ENCODE results near the gene GBF1.
"Not testable (repeated sequence)": the region's sequence is repeated elsewhere in the genome, so short reads cannot be mapped to it uniquely, and the experiment has no call there.

Gene GBF1

GRCh38 chr10:102241444-102242117 lies 3.8 kb upstream of the GBF1 start, which contains the start of gene PITX3:
Gene PITX3 (minus strand): TSS chr10:102241512. CDS start chr10:102232080, 9,432 bp downstream.
- DNase-seq (ENCODE audit: low spot score): peak; percentile 93
- H3K27ac Mint-ChIP-seq: no peak within 1 kb of the TSS
- H3K27me3 Mint-ChIP-seq (ENCODE audit: low read depth): peaks cover 46% of the 10 kb centered on the region
- H3K4me3 Mint-ChIP-seq: peak within 1 kb of the TSS; percentile 86
- peaks cover 18% of the 10 kb centered on the region for H3K4me1 Mint-ChIP-seq (ENCODE audit: low read depth)
- H3K36me3 Mint-ChIP-seq (ENCODE audit: low read depth): peaks cover 2% of the 10 kb centered on the region
- no peaks in the 10 kb centered on the region for H3K9me3 Mint-ChIP-seq

- DNase-seq (ENCODE audit: low spot score): no peak
- Mint-ChIP-seq H3K27ac (no peak overlapping the region), H3K4me3 (peak overlapping the region; percentile 86), H3K36me3 (ENCODE audit: low read depth) (peaks cover 3% of the 10 kb centered on the region), H3K27me3 (ENCODE audit: low read depth) (peaks cover 41% of the 10 kb centered on the region), H3K4me1 (ENCODE audit: low read depth) (peaks cover 23% of the 10 kb centered on the region), H3K9me3 (no peaks in the 10 kb centered on the region)
These were observed 3.2 kb upstream of the GBF1 start for GRCh38 chr10:102242118-102242485.

- H3K4me3 Mint-ChIP-seq: no peak overlapping the region
- H3K36me3 Mint-ChIP-seq (ENCODE audit: low read depth): peaks cover 7% of the 10 kb centered on the region
- H3K27ac Mint-ChIP-seq: no peak overlapping the region
- peaks cover 33% of the 10 kb centered on the region for H3K27me3 Mint-ChIP-seq (ENCODE audit: low read depth)
- DNase-seq (ENCODE audit: low spot score): no peak
- peaks cover 32% of the 10 kb centered on the region for H3K4me1 Mint-ChIP-seq (ENCODE audit: low read depth)
- no peaks in the 10 kb centered on the region for H3K9me3 Mint-ChIP-seq
These were observed 2.0 kb upstream of the GBF1 start for GRCh38 chr10:102243309-102243708.

GRCh38 chr10:102245932-102246251 lies 560 bp downstream of the GBF1 start:
- H3K4me1 Mint-ChIP-seq (ENCODE audit: low read depth): peaks cover 33% of the 10 kb centered on the region
- H3K36me3 Mint-ChIP-seq (ENCODE audit: low read depth): peaks cover 17% of the 10 kb centered on the region
- H3K27ac Mint-ChIP-seq: peak overlapping the region; percentile 93

GRCh38 chr10:102246261-102246660 lies 929 bp downstream of the GBF1 start:
- Mint-ChIP-seq H3K27me3 (ENCODE audit: low read depth) (peaks cover 7% of the 10 kb centered on the region), H3K4me3 (peak overlapping the region; percentile 99), H3K27ac (peak overlapping the region; percentile 93), H3K9me3 (no peaks in the 10 kb centered on the region), H3K4me1 (ENCODE audit: low read depth) (peaks cover 31% of the 10 kb centered on the region), H3K36me3 (ENCODE audit: low read depth) (peaks cover 18% of the 10 kb centered on the region)
- no peak for DNase-seq (ENCODE audit: low spot score)

More at GRCh38 chr10:102245932-102246251, 560 bp downstream of the GBF1 start:
- Mint-ChIP-seq H3K27me3 (ENCODE audit: low read depth) (peaks cover 9% of the 10 kb centered on the region), H3K4me3 (peak overlapping the region; percentile 99), H3K9me3 (no peaks in the 10 kb centered on the region)
- DNase-seq (ENCODE audit: low spot score): no peak

GRCh38 chr10:102247734-102248133 lies 2.4 kb downstream of the GBF1 start:
- Mint-ChIP-seq H3K27ac (no peak overlapping the region), H3K4me1 (ENCODE audit: low read depth) (peaks cover 26% of the 10 kb centered on the region), H3K27me3 (ENCODE audit: low read depth) (no peaks in the 10 kb centered on the region), H3K4me3 (peak overlapping the region; percentile 99), H3K9me3 (no peaks in the 10 kb centered on the region), H3K36me3 (ENCODE audit: low read depth) (peaks cover 18% of the 10 kb centered on the region)
- no peak for DNase-seq (ENCODE audit: low spot score)

GRCh38 chr10:102252508-102252907 lies 7.2 kb downstream of the GBF1 start:
- H3K27ac Mint-ChIP-seq; H3K4me3 Mint-ChIP-seq; H3K9me3 Mint-ChIP-seq; DNase-seq (ENCODE audit: low spot score); H3K4me1 Mint-ChIP-seq (ENCODE audit: low read depth); H3K27me3 Mint-ChIP-seq (ENCODE audit: low read depth): not testable (repeated sequence)
- peaks cover 26% of the 10 kb centered on the region for H3K36me3 Mint-ChIP-seq (ENCODE audit: low read depth)

GRCh38 chr10:102254426-102254825 lies 9.1 kb downstream of the GBF1 start:
- no peak for DNase-seq (ENCODE audit: low spot score)
- Mint-ChIP-seq H3K4me1 (ENCODE audit: low read depth) (no peaks in the 10 kb centered on the region), H3K27me3 (ENCODE audit: low read depth) (no peaks in the 10 kb centered on the region), H3K4me3 (no peak overlapping the region), H3K36me3 (ENCODE audit: low read depth) (peaks cover 23% of the 10 kb centered on the region), H3K27ac (no peak overlapping the region), H3K9me3 (no peaks in the 10 kb centered on the region)

GRCh38 chr10:102255404-102255803 lies 10.1 kb downstream of the GBF1 start:
- Mint-ChIP-seq H3K4me1 (ENCODE audit: low read depth) (no peaks in the 10 kb centered on the region), H3K9me3 (no peaks in the 10 kb centered on the region), H3K36me3 (ENCODE audit: low read depth) (peaks cover 23% of the 10 kb centered on the region), H3K27me3 (ENCODE audit: low read depth) (no peaks in the 10 kb centered on the region), H3K4me3 (no peak overlapping the region), H3K27ac (no peak overlapping the region)
- no peak for DNase-seq (ENCODE audit: low spot score)

GRCh38 chr10:102261196-102261595 lies 15.9 kb downstream of the GBF1 start:
- Mint-ChIP-seq H3K4me1 (ENCODE audit: low read depth) (peaks cover 8% of the 10 kb centered on the region), H3K4me3 (no peak overlapping the region), H3K9me3 (no peaks in the 10 kb centered on the region), H3K27ac (no peak overlapping the region), H3K36me3 (ENCODE audit: low read depth) (peaks cover 37% of the 10 kb centered on the region), H3K27me3 (ENCODE audit: low read depth) (no peaks in the 10 kb centered on the region)
- no peak for DNase-seq (ENCODE audit: low spot score)

- Mint-ChIP-seq H3K27me3 (ENCODE audit: low read depth) (no peaks in the 10 kb centered on the region), H3K4me3 (no peak overlapping the region), H3K36me3 (ENCODE audit: low read depth) (peaks cover 35% of the 10 kb centered on the region), H3K27ac (no peak overlapping the region), H3K9me3 (no peaks in the 10 kb centered on the region), H3K4me1 (ENCODE audit: low read depth) (peaks cover 8% of the 10 kb centered on the region)
- DNase-seq (ENCODE audit: low spot score): no peak
These were observed 16.5 kb downstream of the GBF1 start for GRCh38 chr10:102261842-102262241.

GRCh38 chr10:102262744-102263370 lies 17.5 kb downstream of the GBF1 start:
- peaks cover 9% of the 10 kb centered on the region for H3K4me1 Mint-ChIP-seq (ENCODE audit: low read depth)
- no peaks in the 10 kb centered on the region for H3K27me3 Mint-ChIP-seq (ENCODE audit: low read depth)
- DNase-seq (ENCODE audit: low spot score): no peak
- H3K4me3 Mint-ChIP-seq: no peak overlapping the region
- H3K27ac Mint-ChIP-seq: no peak overlapping the region
- peaks cover 35% of the 10 kb centered on the region for H3K36me3 Mint-ChIP-seq (ENCODE audit: low read depth)
- no peaks in the 10 kb centered on the region for H3K9me3 Mint-ChIP-seq

- peaks cover 35% of the 10 kb centered on the region for H3K36me3 Mint-ChIP-seq (ENCODE audit: low read depth)
- no peaks in the 10 kb centered on the region for H3K27me3 Mint-ChIP-seq (ENCODE audit: low read depth)
- no peak overlapping the region for H3K4me3 Mint-ChIP-seq
- no peaks in the 10 kb centered on the region for H3K9me3 Mint-ChIP-seq
- DNase-seq (ENCODE audit: low spot score): no peak
- no peak overlapping the region for H3K27ac Mint-ChIP-seq
- peaks cover 19% of the 10 kb centered on the region for H3K4me1 Mint-ChIP-seq (ENCODE audit: low read depth)
These were observed 19.0 kb downstream of the GBF1 start for GRCh38 chr10:102264371-102264770.

- no peak for DNase-seq (ENCODE audit: low spot score)
- Mint-ChIP-seq H3K9me3 (no peaks in the 10 kb centered on the region), H3K27ac (no peak overlapping the region), H3K36me3 (ENCODE audit: low read depth) (peaks cover 23% of the 10 kb centered on the region), H3K4me3 (no peak overlapping the region), H3K4me1 (ENCODE audit: low read depth) (peaks cover 19% of the 10 kb centered on the region), H3K27me3 (ENCODE audit: low read depth) (no peaks in the 10 kb centered on the region)
These were observed 21.3 kb downstream of the GBF1 start for GRCh38 chr10:102266670-102267069.

GRCh38 chr10:102267748-102268147 lies 22.4 kb downstream of the GBF1 start:
- Mint-ChIP-seq H3K27me3 (ENCODE audit: low read depth) (no peaks in the 10 kb centered on the region), H3K4me1 (ENCODE audit: low read depth) (peaks cover 21% of the 10 kb centered on the region), H3K36me3 (ENCODE audit: low read depth) (peaks cover 16% of the 10 kb centered on the region), H3K9me3 (no peaks in the 10 kb centered on the region), H3K4me3 (no peak overlapping the region), H3K27ac (no peak overlapping the region)
- DNase-seq (ENCODE audit: low spot score): no peak

Data from T-helper 2 cell treated with Interferon-gamma antibody and Interleukin-4, amounts not matched to agents 5 μg/mL and 100 μg/mL, for 36 hours (primary cell).